Pons (tissue), 1 donor: Measurements from ENCODE around the gene COPS8.

Experiments used
- DNase-seq: peaks from one replicate; pipeline ENCODE4 v3.0.0-alpha.2; 2016; ENCODE audit warnings: low spot score

Gene COPS8

GRCh38 chr2:237085248-237086221, at the start of gene COPS8:
TSS of gene COPS8 (plus strand) at chr2:237085889. CDS start at chr2:237085965, 76 bp downstream.
- peak; percentile 82 for DNase-seq

GRCh38 chr2:237039301-237040031, 46.2 kb upstream of the COPS8 start:
- DNase-seq: no peak

GRCh38 chr2:237041231-237041630, 44.5 kb upstream of the COPS8 start:
- no peak for DNase-seq

GRCh38 chr2:237042101-237042500, 43.6 kb upstream of the COPS8 start:
- no peak for DNase-seq

- DNase-seq: no peak
These were observed 41.8 kb upstream of the COPS8 start for GRCh38 chr2:237043866-237044265.

- no peak for DNase-seq
These were observed 41.4 kb upstream of the COPS8 start for GRCh38 chr2:237044281-237044680.

- no peak for DNase-seq
These were observed 40.2 kb upstream of the COPS8 start for GRCh38 chr2:237045449-237045848.

- DNase-seq: no peak
These were observed 37.1 kb upstream of the COPS8 start for GRCh38 chr2:237048595-237048994.

GRCh38 chr2:237051861-237052260, 33.8 kb upstream of the COPS8 start:
- DNase-seq: no peak

GRCh38 chr2:237053066-237053465, 32.6 kb upstream of the COPS8 start:
- DNase-seq: no peak

GRCh38 chr2:237055386-237056100, 30.1 kb upstream of the COPS8 start:
- no peak for DNase-seq

- DNase-seq: no peak
These were observed 29.3 kb upstream of the COPS8 start for GRCh38 chr2:237056287-237056875.

GRCh38 chr2:237057107-237057506, 28.6 kb upstream of the COPS8 start:
- no peak for DNase-seq

GRCh38 chr2:237057893-237058300, 27.8 kb upstream of the COPS8 start:
- no peak for DNase-seq

- no peak for DNase-seq
These were observed 27.3 kb upstream of the COPS8 start for GRCh38 chr2:237058423-237058822.

- no peak for DNase-seq
These were observed 26.4 kb upstream of the COPS8 start for GRCh38 chr2:237059155-237059875.

GRCh38 chr2:237060534-237061312, 25.0 kb upstream of the COPS8 start:
- peak; percentile 76 for DNase-seq

GRCh38 chr2:237061356-237061755, 24.3 kb upstream of the COPS8 start:
- DNase-seq: no peak

- no peak for DNase-seq
These were observed 23.1 kb upstream of the COPS8 start for GRCh38 chr2:237062585-237062984.
